ENCODE results near the gene SLC35F3.

Gene SLC35F3

DNA sequence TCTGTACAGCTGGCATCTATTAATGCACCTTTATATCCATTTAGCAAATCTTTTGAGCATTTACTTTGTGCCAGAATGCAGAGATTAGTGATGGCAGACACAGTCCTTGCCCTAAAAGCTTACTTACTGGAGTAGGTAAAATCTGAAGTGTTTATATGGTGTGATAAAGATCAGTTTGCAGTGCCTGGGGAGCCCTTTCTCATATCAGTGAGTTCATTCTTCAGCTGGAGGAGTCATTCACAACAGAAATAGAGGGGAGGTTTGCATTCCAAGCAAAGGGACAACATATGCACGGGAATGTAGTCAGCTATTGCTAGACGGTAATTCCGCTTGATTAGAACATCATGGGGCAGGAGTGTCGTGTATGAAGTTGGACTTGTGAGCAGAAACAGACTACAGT lies 8.4 kb downstream of the SLC35F3 start:
- DNase-seq, result no peak

DNA sequence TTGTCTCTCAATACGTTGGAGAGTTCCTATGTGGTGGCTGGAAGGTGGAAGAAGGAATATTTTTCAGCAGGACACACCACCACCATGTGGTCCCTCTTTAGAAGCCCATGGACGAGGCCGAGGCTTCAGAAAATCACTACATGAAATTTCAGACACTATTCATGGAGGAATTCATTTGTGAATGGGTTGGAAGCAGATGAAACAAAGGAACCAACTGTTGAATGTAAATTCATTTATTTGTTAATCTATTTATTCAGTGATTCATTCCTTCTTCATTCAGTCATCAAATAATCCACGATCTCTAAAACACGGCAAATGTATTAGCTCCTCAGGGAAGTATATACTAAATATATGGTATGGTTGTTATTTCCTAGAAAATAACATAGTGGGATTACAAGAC lies 12.2 kb downstream of the SLC35F3 start:
- DNase-seq, result no peak

- DNase-seq, result no peak
Measured at GRCh38 chr1:233919786-233920185, 15.3 kb downstream of the SLC35F3 start.

GRCh38 chr1:233928123-233928522 lies 23.6 kb downstream of the SLC35F3 start:
- DNase-seq, result no peak

- DNase-seq, result no peak
Measured at GRCh38 chr1:233933339-233933738, 28.9 kb downstream of the SLC35F3 start.

DNA sequence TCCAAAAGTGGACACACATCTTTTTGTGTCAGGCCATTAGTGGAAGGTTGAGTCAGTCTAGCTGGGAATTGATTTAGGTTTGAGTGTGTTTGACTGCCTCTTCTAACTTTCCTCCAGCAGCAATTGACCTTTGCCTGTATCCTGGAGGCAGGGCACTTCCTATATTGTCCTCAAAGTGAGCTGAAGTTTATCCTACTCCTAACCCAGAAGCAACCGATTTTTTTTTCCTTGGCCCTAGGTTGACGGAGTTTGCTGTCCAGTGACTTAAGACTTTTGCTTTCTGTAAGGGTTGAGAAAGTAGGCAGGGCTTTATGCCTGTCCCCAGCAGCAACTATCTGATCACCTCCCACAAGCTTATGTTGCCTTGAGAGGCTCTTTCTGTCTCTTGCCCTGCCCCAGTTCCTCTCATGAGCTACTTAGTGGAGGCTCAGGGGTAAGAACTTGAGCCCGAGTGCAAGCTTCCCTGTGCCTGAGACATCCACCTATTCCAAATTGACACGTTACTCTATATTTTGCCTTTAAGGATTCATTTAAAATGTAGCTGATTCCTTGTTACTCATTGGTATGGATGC lies 30.9 kb downstream of the SLC35F3 start:
- no peak for DNase-seq

DNA sequence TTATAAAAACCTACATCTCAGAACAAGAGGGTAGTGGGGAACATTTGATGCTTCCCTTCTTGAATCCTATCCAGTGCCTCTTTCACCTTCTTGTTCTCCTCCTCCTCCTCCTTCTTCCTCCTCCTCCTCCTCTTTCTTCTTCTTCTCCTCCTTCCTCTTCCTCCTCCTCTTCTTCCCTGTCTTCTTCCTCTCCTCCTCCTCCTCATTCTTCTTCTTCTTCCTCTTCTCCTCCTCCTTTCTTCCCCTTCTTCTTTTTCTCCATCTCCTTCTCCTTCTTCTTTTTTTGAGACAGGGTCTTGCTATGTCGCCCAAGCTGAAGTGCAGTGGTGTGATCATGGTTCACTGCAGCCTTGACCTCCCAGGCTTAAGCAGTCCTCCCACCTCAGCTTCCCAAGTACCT lies 31.9 kb downstream of the SLC35F3 start:
- DNase-seq, result no peak

- no peak for DNase-seq
Measured at GRCh38 chr1:233936842-233937241, 32.4 kb downstream of the SLC35F3 start.

DNA sequence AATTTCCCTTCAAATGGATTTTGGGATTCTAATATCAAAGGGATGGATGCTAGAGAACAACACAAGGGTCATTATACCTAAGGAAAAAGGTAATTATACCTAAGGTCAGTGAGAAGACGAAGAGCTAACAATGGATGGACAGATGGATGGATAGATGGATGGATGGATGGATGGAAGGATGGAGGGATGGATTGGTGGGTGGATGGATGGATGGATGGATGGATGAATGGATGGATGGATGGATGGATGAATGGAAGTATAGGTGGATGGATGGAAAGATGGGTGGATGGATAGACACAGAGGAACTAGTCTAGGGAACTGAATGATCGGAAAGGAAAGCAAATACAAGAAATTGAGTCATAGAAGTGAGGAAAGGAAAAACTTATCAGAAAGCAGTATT lies 34.0 kb downstream of the SLC35F3 start:
- no peak for DNase-seq

DNA sequence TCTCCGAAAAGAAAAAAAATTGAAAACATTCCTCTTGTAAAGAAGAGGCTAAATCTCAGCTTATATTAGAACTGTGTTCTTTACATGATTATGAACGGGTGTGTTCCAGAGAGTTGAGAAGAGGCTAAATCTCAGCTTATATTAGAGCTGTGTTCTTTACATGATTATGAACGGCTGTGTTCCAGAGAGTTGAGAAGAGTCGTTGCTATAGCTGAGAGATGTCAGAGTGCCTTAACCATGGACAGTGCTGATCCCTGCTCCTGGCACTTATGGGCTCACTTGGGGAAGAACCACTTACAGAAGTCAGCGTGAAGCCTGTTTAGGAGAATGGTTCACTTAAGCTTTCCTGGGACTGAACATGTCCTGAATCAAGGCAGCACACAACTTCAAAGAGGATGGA lies 35.0 kb downstream of the SLC35F3 start:
- no peak for DNase-seq

GRCh38 chr1:233940908-233941307 lies 36.4 kb downstream of the SLC35F3 start:
- no peak for DNase-seq

DNA sequence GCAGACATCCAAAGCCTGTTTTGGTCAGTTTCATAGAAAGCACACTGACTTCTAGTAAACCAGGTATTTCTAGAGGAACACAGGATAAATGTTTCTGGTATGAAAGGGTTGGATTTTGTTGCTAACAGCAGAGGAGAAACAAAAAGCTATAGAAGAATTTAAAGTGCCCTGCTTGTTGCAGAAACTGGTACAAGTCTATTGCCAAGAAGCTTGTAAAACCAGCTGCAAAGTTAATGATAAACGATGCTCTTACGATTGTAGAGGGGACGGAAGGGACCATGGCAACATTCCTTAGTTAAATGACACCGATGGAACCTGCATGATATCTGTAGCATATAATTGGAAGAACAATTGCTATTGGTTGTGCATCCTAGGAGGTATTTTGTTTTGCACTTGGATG lies 40.1 kb downstream of the SLC35F3 start:
- no peak for DNase-seq

DNA sequence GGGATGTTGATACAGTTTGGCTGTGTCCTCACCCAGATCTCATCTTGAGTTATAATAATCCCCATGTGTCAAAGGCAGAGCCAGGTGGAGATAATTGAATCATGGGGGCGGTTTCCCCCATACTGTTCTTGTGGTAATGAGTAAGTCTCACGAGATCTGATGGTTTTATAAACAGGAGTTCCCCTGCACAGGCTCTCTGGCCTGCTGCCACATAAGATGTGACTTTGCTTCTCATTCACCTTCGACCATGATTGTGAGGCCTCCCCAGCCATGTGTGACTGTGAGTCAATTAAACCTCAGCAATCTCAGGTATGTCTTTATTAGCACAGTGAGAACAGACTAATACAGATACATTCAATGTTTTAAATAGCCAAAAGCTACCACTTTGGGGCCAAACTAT lies 41.1 kb downstream of the SLC35F3 start:
- no peak for DNase-seq

- DNase-seq, result no peak
Measured at GRCh38 chr1:233945979-233946378, 41.5 kb downstream of the SLC35F3 start.

DNA sequence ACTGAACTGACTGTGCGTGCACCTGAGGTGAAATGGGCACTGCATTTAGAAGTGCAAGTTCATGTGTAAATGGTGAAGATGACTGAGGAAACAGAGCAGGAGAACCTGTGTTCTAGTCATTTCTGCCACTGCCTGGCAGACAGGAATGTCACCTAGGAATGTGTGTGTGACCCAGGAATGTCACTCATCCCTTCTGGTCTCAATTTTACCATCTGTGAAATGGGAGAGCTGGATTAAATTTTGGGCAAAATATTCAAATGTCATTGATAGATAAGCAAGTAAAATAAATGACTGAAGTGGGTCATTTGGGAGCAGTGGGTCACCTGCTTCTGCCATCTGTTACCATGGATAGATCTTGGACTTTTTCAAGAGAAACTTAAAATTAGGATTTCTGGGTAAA lies 42.2 kb downstream of the SLC35F3 start:
- DNase-seq, result no peak

- no peak for DNase-seq
Measured at GRCh38 chr1:233951804-233952203, 47.3 kb downstream of the SLC35F3 start.

DNA sequence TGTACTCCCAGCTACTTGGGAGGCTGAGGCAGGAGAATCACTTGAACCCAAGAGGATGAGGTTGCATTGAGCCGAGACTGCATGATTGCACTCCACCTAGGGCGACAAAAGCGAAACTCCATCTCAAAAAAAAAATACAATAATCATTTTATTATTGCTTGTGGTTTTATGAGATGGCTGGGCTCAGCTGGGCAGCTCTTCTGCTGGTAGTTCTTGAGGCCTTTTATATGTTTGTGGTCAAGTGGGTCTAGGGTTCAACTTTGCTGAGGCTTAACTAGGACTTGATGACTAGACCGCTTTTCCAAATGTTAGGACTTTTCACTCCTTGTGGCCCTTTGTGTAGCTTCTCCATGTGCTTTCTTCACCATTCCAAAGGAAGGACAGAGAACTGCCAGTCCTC lies 53.2 kb downstream of the SLC35F3 start:
- DNase-seq, result no peak

DNA sequence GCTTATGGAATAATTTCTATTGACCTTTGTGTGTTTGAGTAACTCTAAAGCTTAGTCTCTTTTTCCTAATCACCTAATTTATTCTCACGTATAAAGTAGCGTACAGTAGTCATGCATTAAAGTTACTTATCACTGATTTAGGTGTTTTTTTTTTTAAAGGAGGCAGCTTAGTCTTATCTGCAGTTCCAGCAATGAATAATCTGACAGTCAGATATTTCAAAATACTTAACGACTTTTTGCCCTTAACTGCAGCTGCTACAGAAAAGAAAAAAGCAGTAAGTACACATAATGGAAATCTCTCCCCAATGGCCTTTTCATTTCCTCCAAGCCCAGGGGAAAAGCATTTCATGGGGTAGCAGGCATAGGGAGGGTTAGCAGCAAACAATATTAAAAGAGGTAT lies 54.6 kb downstream of the SLC35F3 start:
- no peak for DNase-seq

DNA sequence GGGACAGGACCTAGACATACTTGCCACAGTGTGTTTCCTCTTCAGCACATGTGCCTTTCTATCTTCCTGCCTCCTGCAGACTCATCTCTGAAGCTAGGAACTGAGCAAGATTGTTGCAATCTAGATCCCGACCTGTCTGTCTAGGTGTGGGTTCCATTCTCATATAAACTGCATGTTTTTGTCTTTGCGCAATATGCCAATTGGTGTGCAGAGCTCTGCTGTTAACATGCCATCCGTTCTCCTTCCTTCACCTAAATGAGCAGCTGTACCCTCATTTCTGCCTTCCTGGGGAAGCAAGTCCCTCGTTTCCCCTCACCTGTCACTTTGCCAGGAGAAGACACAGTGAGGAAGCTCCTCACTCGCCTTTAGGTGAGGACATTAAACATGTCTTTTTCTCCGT lies 55.5 kb downstream of the SLC35F3 start:
- no peak for DNase-seq

- no peak for DNase-seq
Measured at GRCh38 chr1:233960386-233960785, 55.9 kb downstream of the SLC35F3 start.

- DNase-seq, result no peak
Measured at GRCh38 chr1:233962878-233963277, 58.4 kb downstream of the SLC35F3 start.

DNA sequence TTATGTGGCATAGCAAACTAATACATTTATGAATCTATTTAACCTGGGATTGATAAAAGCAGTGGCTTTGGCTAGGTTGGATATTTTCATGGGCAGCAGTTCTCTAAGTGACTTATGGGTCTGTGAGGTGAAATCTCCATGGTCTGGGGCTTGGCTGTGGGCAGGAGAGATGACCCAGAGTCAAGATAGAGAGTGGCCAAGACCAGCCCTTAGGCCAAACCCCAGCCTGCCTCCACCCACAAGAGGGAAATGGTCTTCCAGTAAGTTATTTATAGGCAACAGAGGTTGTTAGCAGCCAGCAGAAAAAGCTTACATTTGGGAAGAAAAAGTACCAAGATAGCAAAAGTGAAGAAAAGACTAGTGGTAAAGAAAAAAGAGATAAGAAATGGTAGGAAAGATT lies 61.4 kb downstream of the SLC35F3 start:
- no peak for DNase-seq

DNA sequence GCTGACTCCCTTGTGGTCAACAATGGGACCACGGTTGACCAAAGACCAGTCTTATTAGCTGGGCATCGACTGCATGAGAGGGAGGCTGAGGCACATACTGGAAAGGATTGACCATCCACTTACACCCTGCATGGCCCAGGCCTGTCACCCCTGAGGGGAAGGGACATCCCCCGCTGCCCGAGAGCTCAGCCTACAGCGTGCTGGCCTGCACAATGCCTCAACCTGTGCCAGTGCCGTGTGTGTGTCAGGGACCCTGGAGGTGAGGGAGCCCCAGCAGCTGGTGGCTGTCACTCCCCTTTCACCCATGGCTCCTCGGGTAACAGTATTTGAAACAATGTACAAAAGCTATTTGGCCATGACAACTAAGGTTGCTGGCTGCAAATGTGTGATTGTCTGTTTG lies 67.3 kb downstream of the SLC35F3 start:
- DNase-seq, result no peak

DNA sequence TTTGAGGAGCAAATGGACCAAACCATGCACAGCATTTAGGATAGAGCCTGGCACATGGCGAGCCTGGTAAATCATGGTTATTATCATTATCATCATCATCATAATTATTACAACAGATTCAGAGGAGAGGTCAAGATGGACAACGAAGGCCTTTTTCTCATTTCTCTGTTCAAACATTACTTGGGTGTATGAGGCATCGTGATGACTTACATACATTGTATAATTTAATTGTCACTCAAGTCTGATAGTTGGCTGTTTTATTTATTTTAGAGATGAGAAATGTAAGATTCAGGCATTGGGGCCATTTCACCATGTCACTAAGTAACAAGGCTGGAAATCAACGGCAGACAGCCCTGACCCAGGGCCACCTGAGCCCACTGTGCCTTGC lies 68.1 kb downstream of the SLC35F3 start:
- no peak for DNase-seq

- no peak for DNase-seq
Measured at GRCh38 chr1:233972951-233973635, 68.6 kb downstream of the SLC35F3 start.
